ENCODE measurements around the gene SLIT3.

The SLIT3 gene

GRCh38 chr5:169024421-169024820 is 276.5 kb downstream of the SLIT3 start:
- no peak for TF ChIP-seq CTCF (IDR thresholded peaks at IDR 0.05; ENCODE audit: insufficient read depth, low read length)
- no peaks in the 10 kb centered on the region for H3K27me3 ChIP-seq (ENCODE audit: insufficient read depth, poor library complexity, severe bottlenecking)
- no peak for DNase-seq (ENCODE audit: low read depth in 1 of 2, low spot score in 1 of 2)

GRCh38 chr5:169022718-169023117 is 278.2 kb downstream of the SLIT3 start:
- DNase-seq (ENCODE audit: low read depth in 1 of 2, low spot score in 1 of 2) = no peak
- Histone ChIP-seq H3K27me3 (ENCODE audit: insufficient read depth, poor library complexity, severe bottlenecking) (no peaks in the 10 kb centered on the region), H3K27ac (replicated peaks) (no peak overlapping the region), H3K4me3 (replicated peaks; ENCODE audit: insufficient read depth, low read length) (no peak overlapping the region)
- no peak for TF ChIP-seq REST (IDR thresholded peaks at IDR 0.05; ENCODE audit: insufficient replicate concordance, low read depth)
- TF ChIP-seq GABPA (IDR thresholded peaks at IDR 0.05; ENCODE audit: low read depth) = no peak
- TF ChIP-seq SPI1 (IDR thresholded peaks at IDR 0.05; ENCODE audit: borderline replicate concordance, low read depth) = no peak
- TF ChIP-seq POLR2AphosphoS5 (IDR thresholded peaks at IDR 0.05; ENCODE audit: low read depth) = no peak
- no peak for TF ChIP-seq CTCF (IDR thresholded peaks at IDR 0.05; ENCODE audit: insufficient read depth, low read length)

More at GRCh38 chr5:169024421-169024820, 276.5 kb downstream of the SLIT3 start:
- H3K4me3 ChIP-seq (replicated peaks; ENCODE audit: insufficient read depth, low read length) = no peak overlapping the region
- H3K27ac ChIP-seq (replicated peaks) = no peak overlapping the region

- no peak overlapping the region for H3K27ac ChIP-seq (replicated peaks)
- no peak for DNase-seq (ENCODE audit: low read depth in 1 of 2, low spot score in 1 of 2)
- no peak overlapping the region for H3K4me3 ChIP-seq (replicated peaks; ENCODE audit: insufficient read depth, low read length)
- no peaks in the 10 kb centered on the region for H3K27me3 ChIP-seq (ENCODE audit: insufficient read depth, poor library complexity, severe bottlenecking)
- TF ChIP-seq GABPA (IDR thresholded peaks at IDR 0.05; ENCODE audit: low read depth) = no peak
- no peak for TF ChIP-seq POLR2AphosphoS5 (IDR thresholded peaks at IDR 0.05; ENCODE audit: low read depth)
- TF ChIP-seq SPI1 (IDR thresholded peaks at IDR 0.05; ENCODE audit: borderline replicate concordance, low read depth) = no peak
- no peak for TF ChIP-seq CTCF (IDR thresholded peaks at IDR 0.05; ENCODE audit: insufficient read depth, low read length)
- no peak for TF ChIP-seq REST (IDR thresholded peaks at IDR 0.05; ENCODE audit: insufficient replicate concordance, low read depth)
Observed at GRCh38 chr5:169020102-169020501, 280.8 kb downstream of the SLIT3 start.

GRCh38 chr5:169018925-169019324 is 282.0 kb downstream of the SLIT3 start:
- no peak for DNase-seq (ENCODE audit: low read depth in 1 of 2, low spot score in 1 of 2)
- TF ChIP-seq SPI1 (IDR thresholded peaks at IDR 0.05; ENCODE audit: borderline replicate concordance, low read depth) = no peak
- no peak for TF ChIP-seq POLR2AphosphoS5 (IDR thresholded peaks at IDR 0.05; ENCODE audit: low read depth)
- no peak for TF ChIP-seq GABPA (IDR thresholded peaks at IDR 0.05; ENCODE audit: low read depth)
- no peak for TF ChIP-seq REST (IDR thresholded peaks at IDR 0.05; ENCODE audit: insufficient replicate concordance, low read depth)
- TF ChIP-seq CTCF (IDR thresholded peaks at IDR 0.05; ENCODE audit: insufficient read depth, low read length) = no peak
- H3K27ac ChIP-seq (replicated peaks) = no peak overlapping the region
- H3K4me3 ChIP-seq (replicated peaks; ENCODE audit: insufficient read depth, low read length) = no peak overlapping the region
- H3K27me3 ChIP-seq (ENCODE audit: insufficient read depth, poor library complexity, severe bottlenecking) = no peaks in the 10 kb centered on the region
